HG02852 (cell line): Measurements from ENCODE around the gene MAIP1.
"Not testable (repeated sequence)": the region's sequence is repeated elsewhere in the genome, so short reads cannot be mapped to it uniquely, and the experiment has no call there.

Experiments used
- ATAC-seq: cut with Tn5 transposase; IDR thresholded peaks from one replicate; pipeline ENCODE4 v1.9.1; 2021; ENCODE audit warnings: mild to moderate bottlenecking, moderate library complexity; ENCODE audit not compliant: unreplicated experiment

The MAIP1 gene

GRCh38 chr2:199955339-199956061, at the start of gene MAIP1, which contains the start of gene TYW5:
MAIP1 (plus strand) TSS chr2:199955582; CDS start chr2:199955799, 217 bp downstream.
TYW5 (minus strand) TSS chr2:199955491; CDS start chr2:199955470, 21 bp downstream.
- peak; percentile 82 for ATAC-seq

- ATAC-seq, result no peak
These were observed 48.2 kb upstream of the MAIP1 start for GRCh38 chr2:199907008-199907714.

GRCh38 chr2:199910338-199911051, 44.9 kb upstream of the MAIP1 start:
- no peak for ATAC-seq

GRCh38 chr2:199911052-199911876, 44.1 kb upstream of the MAIP1 start, which contains the start of gene C2orf69:
C2orf69 (plus strand) TSS chr2:199911293; CDS start chr2:199911439, 146 bp downstream.
- peak; percentile 87 for ATAC-seq

GRCh38 chr2:199911877-199912161, 43.6 kb upstream of the MAIP1 start:
- ATAC-seq, result no peak

GRCh38 chr2:199912553-199913114, 42.7 kb upstream of the MAIP1 start:
- not testable (repeated sequence) for ATAC-seq

- no peak for ATAC-seq
These were observed 40.9 kb upstream of the MAIP1 start for GRCh38 chr2:199914372-199914958.

GRCh38 chr2:199916980-199917379, 38.4 kb upstream of the MAIP1 start:
- no peak for ATAC-seq

- ATAC-seq, result no peak
These were observed 32.5 kb upstream of the MAIP1 start for GRCh38 chr2:199922856-199923255.

- ATAC-seq, result no peak
These were observed 31.5 kb upstream of the MAIP1 start for GRCh38 chr2:199923924-199924323.

- no peak for ATAC-seq
These were observed 28.6 kb upstream of the MAIP1 start for GRCh38 chr2:199926806-199927205.

- no peak for ATAC-seq
These were observed 27.2 kb upstream of the MAIP1 start for GRCh38 chr2:199928226-199928625.

GRCh38 chr2:199928626-199929025, 26.8 kb upstream of the MAIP1 start:
- no peak for ATAC-seq

GRCh38 chr2:199929262-199929661, 26.1 kb upstream of the MAIP1 start:
- no peak for ATAC-seq

GRCh38 chr2:199932312-199932855, 23.0 kb upstream of the MAIP1 start:
- ATAC-seq, result no peak

GRCh38 chr2:199933466-199933865, 21.9 kb upstream of the MAIP1 start:
- no peak for ATAC-seq

- no peak for ATAC-seq
These were observed 18.8 kb upstream of the MAIP1 start for GRCh38 chr2:199936554-199936953.

- peak; percentile 55 for ATAC-seq
These were observed 15.0 kb upstream of the MAIP1 start for GRCh38 chr2:199940373-199940772.

GRCh38 chr2:199943373-199943772, 12.0 kb upstream of the MAIP1 start:
- no peak for ATAC-seq

- ATAC-seq, result no peak
These were observed 9.2 kb upstream of the MAIP1 start for GRCh38 chr2:199946196-199946595.
